ENCODE data around the gene MTA2. TPM values are rescaled to one million over a fixed set of nuclear protein-coding genes. Genes with fewer than 3 reads are reported as not detected.

MTA2 gene
- total RNA-seq, 1 experiment from 2014 or later = 135 TPM

GRCh38 chr11:62645671-62645945 is 43.9 kb upstream of the MTA2 start:
- Mint-ChIP-seq H3K4me1 (ENCODE audit: low read depth, unreplicated experiment) (peaks cover 5% of the 10 kb centered on the region), H3K27me3 (ENCODE audit: insufficient read depth, unreplicated experiment) (no peaks in the 10 kb centered on the region), H3K9me3 (ENCODE audit: unreplicated experiment) (no peaks in the 10 kb centered on the region), H3K27ac (ENCODE audit: unreplicated experiment) (peak overlapping the region; percentile 91), H3K4me3 (ENCODE audit: unreplicated experiment) (peak overlapping the region; percentile 91), H3K36me3 (ENCODE audit: insufficient read depth, unreplicated experiment) (peaks cover 69% of the 10 kb centered on the region)
- POLR2A ChIA-PET = interaction anchor here (0.6 to 4.5 kb wide), 8 partner anchors 19 to 116 kb away, joined by 3 to 43 read pairs (median 6); partner anchors contain the start of genes C11orf98, CSKMT, LBHD1 and MTA2
- no peaks in the 10 kb centered on the region for H3K9me3 ChIP-seq
- CTCF ChIA-PET = interaction anchor here (0.7 to 1.6 kb wide), 2 partner anchors 54 to 108 kb away, joined by 4 to 11 read pairs; partner anchors contain the start of genes TUT1 and ZBTB3
- BruUV-seq (replicated peaks) = no TSS peak
- H3K36me3 ChIP-seq (ENCODE audit: control insufficient read depth, insufficient read depth, low read length) = peaks cover 5% of the 10 kb centered on the region
- intact Hi-C loops (cut with micrococcal nuclease; ENCODE audit: unreplicated experiment) = loop anchor here (5.0 kb wide), 1 partner anchor 33 kb away; the partner anchor contains the start of genes EML3 and ROM1
- DNase-seq = no peak
- TF ChIP-seq, protein P1, sequence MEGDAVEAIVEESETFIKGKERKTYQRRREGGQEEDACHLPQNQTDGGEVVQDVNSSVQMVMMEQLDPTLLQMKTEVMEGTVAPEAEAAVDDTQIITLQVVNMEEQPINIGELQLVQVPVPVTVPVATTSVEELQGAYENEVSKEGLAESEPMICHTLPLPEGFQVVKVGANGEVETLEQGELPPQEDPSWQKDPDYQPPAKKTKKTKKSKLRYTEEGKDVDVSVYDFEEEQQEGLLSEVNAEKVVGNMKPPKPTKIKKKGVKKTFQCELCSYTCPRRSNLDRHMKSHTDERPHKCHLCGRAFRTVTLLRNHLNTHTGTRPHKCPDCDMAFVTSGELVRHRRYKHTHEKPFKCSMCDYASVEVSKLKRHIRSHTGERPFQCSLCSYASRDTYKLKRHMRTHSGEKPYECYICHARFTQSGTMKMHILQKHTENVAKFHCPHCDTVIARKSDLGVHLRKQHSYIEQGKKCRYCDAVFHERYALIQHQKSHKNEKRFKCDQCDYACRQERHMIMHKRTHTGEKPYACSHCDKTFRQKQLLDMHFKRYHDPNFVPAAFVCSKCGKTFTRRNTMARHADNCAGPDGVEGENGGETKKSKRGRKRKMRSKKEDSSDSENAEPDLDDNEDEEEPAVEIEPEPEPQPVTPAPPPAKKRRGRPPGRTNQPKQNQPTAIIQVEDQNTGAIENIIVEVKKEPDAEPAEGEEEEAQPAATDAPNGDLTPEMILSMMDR (IDR thresholded peaks at IDR 0.05; ENCODE audit: insufficient read depth in 1 of 2, low read depth in 1 of 2, low read length in 1 of 2, severe bottlenecking in 1 of 2, unreplicated experiment in 1 of 2) = no peak
- no peaks in the 10 kb centered on the region for H3K27me3 ChIP-seq (replicated peaks; ENCODE audit: control insufficient read depth, insufficient read depth, low read length)
- peaks cover 21% of the 10 kb centered on the region for H3K4me1 ChIP-seq
- peak overlapping the region; percentile 66 for H3K4me3 ChIP-seq (ENCODE audit: low read depth, low read length)

DNA sequence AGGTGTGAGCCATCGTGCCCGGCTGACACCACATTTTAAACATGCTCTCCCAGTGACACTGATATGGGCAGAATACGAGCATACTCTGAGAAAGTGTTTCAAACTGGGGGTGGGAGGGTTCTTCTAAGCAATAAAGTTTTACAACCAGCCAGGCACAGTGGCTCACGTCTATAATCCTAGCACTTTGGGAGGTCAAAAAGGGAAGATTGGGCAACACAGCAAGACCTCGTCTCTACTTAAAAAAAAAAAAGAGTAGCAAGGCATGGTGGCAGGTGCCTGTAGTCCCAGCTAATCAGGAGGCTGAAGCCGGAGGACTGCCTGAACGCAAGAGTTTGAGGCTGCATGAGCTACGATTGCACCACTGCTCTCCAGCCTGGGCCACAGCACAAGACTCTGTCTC is 42.6 kb upstream of the MTA2 start:
- H3K4me3 ChIP-seq (ENCODE audit: low read depth, low read length) = no peak overlapping the region
- Mint-ChIP-seq H3K27me3 (ENCODE audit: insufficient read depth, unreplicated experiment) (no peaks in the 10 kb centered on the region), H3K36me3 (ENCODE audit: insufficient read depth, unreplicated experiment) (peaks cover 69% of the 10 kb centered on the region), H3K9me3 (ENCODE audit: unreplicated experiment) (no peaks in the 10 kb centered on the region), H3K4me3 (ENCODE audit: unreplicated experiment) (peak overlapping the region; percentile 1), H3K4me1 (ENCODE audit: low read depth, unreplicated experiment) (peaks cover 7% of the 10 kb centered on the region), H3K27ac (ENCODE audit: unreplicated experiment) (no peak overlapping the region)
- intact Hi-C loops (cut with micrococcal nuclease; ENCODE audit: unreplicated experiment) = no loop called here
- POLR2A ChIA-PET = no interaction called here
- DNase-seq = no peak
- no TSS peak for BruUV-seq (replicated peaks)
- H3K36me3 ChIP-seq (ENCODE audit: control insufficient read depth, insufficient read depth, low read length) = peaks cover 6% of the 10 kb centered on the region
- TF ChIP-seq, protein P1 (IDR thresholded peaks at IDR 0.05; ENCODE audit: insufficient read depth in 1 of 2, low read depth in 1 of 2, low read length in 1 of 2, severe bottlenecking in 1 of 2, unreplicated experiment in 1 of 2) = no peak
- peaks cover 21% of the 10 kb centered on the region for H3K4me1 ChIP-seq
- H3K9me3 ChIP-seq = no peaks in the 10 kb centered on the region
- CTCF ChIA-PET = no interaction called here
- no peaks in the 10 kb centered on the region for H3K27me3 ChIP-seq (replicated peaks; ENCODE audit: control insufficient read depth, insufficient read depth, low read length)

DNA sequence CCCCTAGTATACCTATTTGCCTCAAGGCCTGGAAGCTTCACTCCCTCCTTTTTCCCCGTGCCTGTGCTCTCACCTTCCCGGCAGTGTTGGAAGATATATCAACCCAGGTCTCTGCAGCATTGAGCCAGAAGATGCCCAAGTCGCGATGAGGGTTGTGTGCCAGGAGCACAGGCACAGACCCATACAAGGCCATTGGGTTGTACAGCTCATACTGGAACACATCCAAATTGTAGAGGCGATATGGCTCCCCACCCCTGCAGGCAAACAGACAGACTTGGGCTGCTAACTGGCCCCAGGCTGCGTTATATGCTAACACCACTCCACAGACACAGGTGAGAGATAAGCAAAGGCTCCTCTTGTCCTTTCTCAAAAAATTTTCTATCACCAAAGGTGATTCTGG is 30.8 kb upstream of the MTA2 start:
- Mint-ChIP-seq H3K27me3 (ENCODE audit: insufficient read depth, unreplicated experiment) (no peaks in the 10 kb centered on the region), H3K9me3 (ENCODE audit: unreplicated experiment) (no peaks in the 10 kb centered on the region), H3K27ac (ENCODE audit: unreplicated experiment) (no peak overlapping the region), H3K4me1 (ENCODE audit: low read depth, unreplicated experiment) (no peaks in the 10 kb centered on the region), H3K36me3 (ENCODE audit: insufficient read depth, unreplicated experiment) (peaks cover 96% of the 10 kb centered on the region), H3K4me3 (ENCODE audit: unreplicated experiment) (no peak overlapping the region)
- Histone ChIP-seq H3K36me3 (ENCODE audit: control insufficient read depth, insufficient read depth, low read length) (peaks cover 22% of the 10 kb centered on the region), H3K4me3 (ENCODE audit: low read depth, low read length) (no peak overlapping the region), H3K27me3 (replicated peaks; ENCODE audit: control insufficient read depth, insufficient read depth, low read length) (no peaks in the 10 kb centered on the region), H3K9me3 (no peaks in the 10 kb centered on the region), H3K4me1 (no peaks in the 10 kb centered on the region)
- POLR2A ChIA-PET = no interaction called here
- intact Hi-C loops (cut with micrococcal nuclease; ENCODE audit: unreplicated experiment) = no loop called here
- no TSS peak for BruUV-seq (replicated peaks)
- DNase-seq = no peak
- TF ChIP-seq, protein P1 (IDR thresholded peaks at IDR 0.05; ENCODE audit: insufficient read depth in 1 of 2, low read depth in 1 of 2, low read length in 1 of 2, severe bottlenecking in 1 of 2, unreplicated experiment in 1 of 2) = no peak
- CTCF ChIA-PET = no interaction called here

Data from Caco-2 (cell line).